Femur (tissue), 1 donor: ENCODE measurements around the gene RASGRF2.

Experiments
- DNase-seq: peaks from one replicate; pipeline ENCODE4 v3.0.0-alpha.2; 2017

The RASGRF2 gene

GRCh38 chr5:81213070-81213469 lies 252.9 kb downstream of the RASGRF2 start:
- no peak for DNase-seq

- no peak for DNase-seq
Observed at GRCh38 chr5:81214848-81215247, 254.7 kb downstream of the RASGRF2 start.

GRCh38 chr5:81216152-81216551 lies 256.0 kb downstream of the RASGRF2 start:
- DNase-seq: no peak

GRCh38 chr5:81219389-81219788 lies 259.2 kb downstream of the RASGRF2 start:
- no peak for DNase-seq

GRCh38 chr5:81222285-81222684 lies 262.1 kb downstream of the RASGRF2 start:
- no peak for DNase-seq

- no peak for DNase-seq
Observed at GRCh38 chr5:81225463-81225862, 265.3 kb downstream of the RASGRF2 start.

GRCh38 chr5:81226286-81226685 lies 266.1 kb downstream of the RASGRF2 start:
- DNase-seq: no peak

- no peak for DNase-seq
Observed at GRCh38 chr5:81226949-81227348, 266.8 kb downstream of the RASGRF2 start.

GRCh38 chr5:81228084-81228483 lies 267.9 kb downstream of the RASGRF2 start:
- no peak for DNase-seq

- DNase-seq: no peak
Observed at GRCh38 chr5:81230416-81230815, 270.3 kb downstream of the RASGRF2 start.

- peak; percentile 68 for DNase-seq
Observed at GRCh38 chr5:81232464-81233079, 272.4 kb downstream of the RASGRF2 start.

- DNase-seq: peak; percentile 82
Observed at GRCh38 chr5:81233080-81233634, 273.0 kb downstream of the RASGRF2 start, which contains the start of gene CKMT2. Gene CKMT2 (plus strand): TSS chr5:81233322. CDS start chr5:81251133, 17,811 bp downstream.

- DNase-seq: no peak
Observed at GRCh38 chr5:81234299-81234698, 274.1 kb downstream of the RASGRF2 start.

GRCh38 chr5:81234801-81235200 lies 274.6 kb downstream of the RASGRF2 start:
- no peak for DNase-seq

GRCh38 chr5:81235287-81236072 lies 275.3 kb downstream of the RASGRF2 start:
- DNase-seq: no peak

GRCh38 chr5:81238460-81238859 lies 278.3 kb downstream of the RASGRF2 start:
- no peak for DNase-seq

GRCh38 chr5:81239613-81240012 lies 279.4 kb downstream of the RASGRF2 start:
- no peak for DNase-seq

- DNase-seq: no peak
Observed at GRCh38 chr5:81241001-81241400, 280.8 kb downstream of the RASGRF2 start.

GRCh38 chr5:81241961-81242648 lies 281.9 kb downstream of the RASGRF2 start:
- DNase-seq: no peak

- no peak for DNase-seq
Observed at GRCh38 chr5:81242906-81243436, 282.8 kb downstream of the RASGRF2 start.

GRCh38 chr5:81244451-81244850 lies 284.3 kb downstream of the RASGRF2 start:
- no peak for DNase-seq

- no peak for DNase-seq
Observed at GRCh38 chr5:81245871-81246235, 285.7 kb downstream of the RASGRF2 start.

GRCh38 chr5:81246697-81247096 lies 286.5 kb downstream of the RASGRF2 start:
- DNase-seq: no peak
